HG03442 (cell line): Measurements from ENCODE around the gene PHLPP2.

Source experiments
- ATAC-seq: cut with Tn5 transposase; IDR thresholded peaks from one replicate; pipeline ENCODE4 v1.9.1; 2021; ENCODE audit warnings: mild to moderate bottlenecking, moderate library complexity; ENCODE audit not compliant: unreplicated experiment

The PHLPP2 gene

GRCh38 chr16:71724320-71724751, at the start of gene PHLPP2:
TSS of gene PHLPP2 (minus strand) at chr16:71724701. CDS start at chr16:71714795, 9,906 bp downstream.
- ATAC-seq = no peak

GRCh38 chr16:71771571-71771970, 47.1 kb upstream of the PHLPP2 start:
- no peak for ATAC-seq

GRCh38 chr16:71769222-71769621, 44.7 kb upstream of the PHLPP2 start:
- ATAC-seq = no peak

- no peak for ATAC-seq
Observed at GRCh38 chr16:71767060-71767900, 42.8 kb upstream of the PHLPP2 start.

GRCh38 chr16:71762186-71762585, 37.7 kb upstream of the PHLPP2 start:
- no peak for ATAC-seq

- no peak for ATAC-seq
Observed at GRCh38 chr16:71761097-71761496, 36.6 kb upstream of the PHLPP2 start.

GRCh38 chr16:71758293-71758760, 33.8 kb upstream of the PHLPP2 start:
- no peak for ATAC-seq

GRCh38 chr16:71754652-71755051, 30.2 kb upstream of the PHLPP2 start:
- ATAC-seq = no peak

- no peak for ATAC-seq
Observed at GRCh38 chr16:71754108-71754507, 29.6 kb upstream of the PHLPP2 start.

- no peak for ATAC-seq
Observed at GRCh38 chr16:71748226-71748625, 23.7 kb upstream of the PHLPP2 start.

GRCh38 chr16:71746442-71747046, 22.0 kb upstream of the PHLPP2 start:
- no peak for ATAC-seq

- ATAC-seq = no peak
Observed at GRCh38 chr16:71738855-71739254, 14.4 kb upstream of the PHLPP2 start.

- ATAC-seq = no peak
Observed at GRCh38 chr16:71737501-71737900, 13.0 kb upstream of the PHLPP2 start.

GRCh38 chr16:71734511-71734910, 10.0 kb upstream of the PHLPP2 start:
- ATAC-seq = no peak

GRCh38 chr16:71732587-71732986, 8.1 kb upstream of the PHLPP2 start:
- no peak for ATAC-seq

GRCh38 chr16:71727551-71728324, 3.2 kb upstream of the PHLPP2 start:
- ATAC-seq = no peak

GRCh38 chr16:71726476-71727315, 2.2 kb upstream of the PHLPP2 start:
- ATAC-seq = no peak

GRCh38 chr16:71723537-71724319, 773 bp downstream of the PHLPP2 start:
- peak; percentile 61 for ATAC-seq

- ATAC-seq = peak; percentile 33
Observed at GRCh38 chr16:71722801-71723536, 1.5 kb downstream of the PHLPP2 start.
